Activated CD4-positive, alpha-beta T cell treated with anti-CD3 and anti-CD28 coated beads, Interleukin-2, amount 10 ng/mL, durations not matched to agents 24 days and 14 days (primary cell): ENCODE data around the gene MIA. TPM values are rescaled to one million over a fixed set of nuclear protein-coding genes. Genes with fewer than 3 reads are reported as not detected.
"Not testable (repeated sequence)": the region's sequence is repeated elsewhere in the genome, so short reads cannot be mapped to it uniquely, and the experiment has no call there.

Source experiments
- DNase-seq: peaks from one replicate; pipeline ENCODE4 v3.0.0; 2022
- H3K27ac Mint-ChIP-seq: one replicate; pipeline ENCODE4 v1.8.0; 2022; ENCODE audit warnings: mild to moderate bottlenecking, mixed read lengths
- H3K27me3 Mint-ChIP-seq: one replicate; pipeline ENCODE4 v1.8.0; 2022; ENCODE audit warnings: mixed read lengths
- H3K36me3 Mint-ChIP-seq: one replicate; pipeline ENCODE4 v1.8.0; 2022; ENCODE audit warnings: low read depth, mild to moderate bottlenecking, mixed read lengths
- H3K4me1 Mint-ChIP-seq: one replicate; pipeline ENCODE4 v1.8.0; 2021; ENCODE audit warnings: mixed read lengths
- H3K4me3 Mint-ChIP-seq: one replicate; pipeline ENCODE4 v1.8.0; 2022; ENCODE audit warnings: mild to moderate bottlenecking, moderate library complexity, mixed read lengths
- H3K9me3 Mint-ChIP-seq: one replicate; pipeline ENCODE4 v1.8.0; 2021; ENCODE audit warnings: mixed read lengths
- intact Hi-C: fragments of 100-400 bp; cut with micrococcal nuclease; formaldehyde crosslinking; loops from one replicate; pipeline ENCODE4 v1.15.1; 2023
- total RNA-seq: library from RNA; stranded (reverse); gene quantifications from 2 replicates; pipeline ENCODE4 v1.2.3, GENCODE V29; 2022

Gene MIA
- total RNA-seq, 1 donor from 2014 or later: 0.56 TPM

DNA sequence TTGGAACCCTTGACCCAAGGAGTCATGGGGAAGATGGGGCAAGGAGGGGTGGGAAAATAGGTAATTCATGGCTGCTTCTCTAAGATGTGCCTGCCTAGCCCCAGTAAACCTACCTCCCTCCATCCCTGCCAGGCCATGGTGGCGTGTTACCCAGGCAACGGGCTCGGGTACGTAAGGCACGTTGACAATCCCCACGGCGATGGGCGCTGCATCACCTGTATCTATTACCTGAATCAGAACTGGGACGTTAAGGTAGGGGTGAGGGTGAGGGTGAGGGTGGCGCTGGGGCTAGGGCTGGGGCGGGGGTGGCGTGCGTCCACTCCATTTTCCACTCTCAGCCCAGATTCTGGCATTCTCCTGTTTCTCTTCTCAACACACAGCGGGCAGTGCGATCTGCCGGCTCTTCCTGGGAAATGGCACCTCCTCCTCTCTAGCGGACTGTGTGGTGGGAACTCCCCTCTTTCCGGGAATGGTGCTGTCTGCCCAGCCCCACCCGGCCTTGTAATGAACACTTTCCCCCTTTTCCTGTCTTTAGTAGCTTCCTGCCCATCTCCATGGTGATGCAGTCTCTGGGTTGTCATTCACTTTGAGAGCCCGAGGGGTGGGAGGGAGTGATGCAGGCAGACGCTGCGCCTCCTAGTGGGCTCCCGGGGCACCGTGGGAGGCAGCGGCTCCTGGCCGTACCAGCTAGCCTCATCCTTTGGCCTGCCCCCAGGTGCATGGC is 31.3 kb downstream of the MIA start:
- H3K27me3 Mint-ChIP-seq: peaks cover 3% of the 10 kb centered on the region
- H3K4me3 Mint-ChIP-seq: peak overlapping the region; percentile 77
- H3K4me1 Mint-ChIP-seq: peaks cover 76% of the 10 kb centered on the region
- peak; percentile 94 for DNase-seq
- peaks cover 54% of the 10 kb centered on the region for H3K36me3 Mint-ChIP-seq
- intact Hi-C loops: loop anchor here (1.0 to 2.0 kb wide), 2 partner anchors 56 to 144 kb away; partner anchors contain the start of genes ACTMAP and SNRPA
- H3K27ac Mint-ChIP-seq: peak overlapping the region; percentile 89
- H3K9me3 Mint-ChIP-seq: no peaks in the 10 kb centered on the region

DNA sequence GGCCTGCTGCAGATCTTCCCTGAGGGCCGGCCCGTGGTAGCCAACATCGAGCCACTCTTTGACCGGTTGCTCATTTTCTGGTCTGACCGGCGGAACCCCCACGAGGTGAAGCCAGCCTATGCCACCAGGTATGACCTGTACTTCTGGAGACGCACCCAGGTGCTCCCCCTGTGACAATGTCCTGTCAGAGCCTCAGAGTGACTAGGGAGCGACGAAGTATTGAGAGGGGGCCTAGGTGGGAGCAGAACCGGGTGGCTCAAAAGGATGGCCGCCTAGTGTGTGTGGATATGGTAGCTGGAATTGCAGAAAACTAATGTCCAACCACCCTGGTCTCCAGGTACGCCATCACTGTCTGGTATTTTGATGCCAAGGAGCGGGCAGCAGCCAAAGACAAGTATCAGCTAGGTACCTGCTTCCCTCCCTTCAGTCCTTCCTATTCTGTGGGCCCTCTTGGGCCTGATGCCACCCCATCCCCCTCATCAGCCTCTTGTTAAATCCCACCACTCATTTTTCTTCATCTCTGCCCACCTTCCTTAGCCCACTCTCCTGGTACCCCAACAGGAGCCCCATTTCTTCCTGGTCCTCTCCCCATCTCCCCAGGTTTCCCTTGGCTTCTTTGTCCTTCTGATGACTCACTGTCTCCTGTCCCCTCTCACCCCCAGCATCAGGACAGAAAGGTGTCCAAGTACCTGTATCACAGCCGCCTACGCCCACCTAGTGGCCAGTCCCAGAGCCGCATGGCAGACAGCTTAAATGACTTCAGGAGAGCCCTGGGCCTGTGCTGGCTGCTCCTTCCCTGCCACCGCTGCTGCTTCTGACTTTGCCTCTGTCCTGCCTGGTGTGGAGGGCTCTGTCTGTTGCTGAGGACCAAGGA is 32.1 kb downstream of the MIA start:
- H3K9me3 Mint-ChIP-seq: no peaks in the 10 kb centered on the region
- peak overlapping the region; percentile 89 for H3K27ac Mint-ChIP-seq
- H3K4me1 Mint-ChIP-seq: peaks cover 73% of the 10 kb centered on the region
- H3K4me3 Mint-ChIP-seq: peak overlapping the region; percentile 77
- peaks cover 7% of the 10 kb centered on the region for H3K27me3 Mint-ChIP-seq
- intact Hi-C loops: loop anchor here (2.0 kb wide), 1 partner anchor 57 kb away; the partner anchor contains the start of genes ACTMAP and SNRPA
- DNase-seq: peak; percentile 70
- H3K36me3 Mint-ChIP-seq: peaks cover 46% of the 10 kb centered on the region

DNA sequence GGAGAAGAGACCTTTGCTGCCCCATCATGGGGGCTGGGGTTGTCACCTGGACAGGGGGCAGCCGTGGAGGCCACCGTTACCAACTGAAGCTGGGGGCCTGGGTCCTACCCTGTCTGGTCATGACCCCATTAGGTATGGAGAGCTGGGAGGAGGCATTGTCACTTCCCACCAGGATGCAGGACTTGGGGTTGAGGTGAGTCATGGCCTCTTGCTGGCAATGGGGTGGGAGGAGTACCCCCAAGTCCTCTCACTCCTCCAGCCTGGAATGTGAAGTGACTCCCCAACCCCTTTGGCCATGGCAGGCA is 32.7 kb downstream of the MIA start:
- Mint-ChIP-seq H3K27ac (peak overlapping the region; percentile 78), H3K36me3 (peaks cover 40% of the 10 kb centered on the region)
- no peak for DNase-seq

DNA sequence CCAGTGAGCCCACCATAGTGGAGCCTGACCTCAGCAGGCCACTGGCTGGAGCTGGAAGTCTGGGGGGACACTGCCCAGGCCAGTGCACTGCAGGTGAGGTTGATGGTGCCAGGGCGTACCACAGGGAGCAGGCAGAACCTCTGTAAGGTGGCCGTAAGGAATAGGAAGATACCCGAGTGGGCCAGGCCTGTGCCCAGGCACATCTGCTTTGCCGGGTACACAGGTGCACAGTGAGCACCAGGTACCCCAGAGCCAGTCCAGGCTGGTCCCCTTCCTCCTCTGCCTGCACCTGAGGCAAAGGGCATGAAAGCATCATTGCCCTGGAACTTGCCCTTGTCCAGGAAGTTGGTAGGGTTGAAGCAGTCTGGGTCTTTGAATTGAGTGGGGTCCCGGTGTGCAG is 33.2 kb downstream of the MIA start:
- no peak overlapping the region for H3K4me3 Mint-ChIP-seq
- intact Hi-C loops: no loop called here
- H3K27ac Mint-ChIP-seq: no peak overlapping the region
- H3K27me3 Mint-ChIP-seq: peaks cover 12% of the 10 kb centered on the region
- H3K4me1 Mint-ChIP-seq: peaks cover 63% of the 10 kb centered on the region
- no peaks in the 10 kb centered on the region for H3K9me3 Mint-ChIP-seq
- no peak for DNase-seq
- H3K36me3 Mint-ChIP-seq: peaks cover 39% of the 10 kb centered on the region

More for the DNA sequence above, 32.7 kb downstream of the MIA start:
- H3K4me3 Mint-ChIP-seq: peak overlapping the region; percentile 57
- peaks cover 12% of the 10 kb centered on the region for H3K27me3 Mint-ChIP-seq
- peaks cover 69% of the 10 kb centered on the region for H3K4me1 Mint-ChIP-seq
- intact Hi-C loops: no loop called here
- no peaks in the 10 kb centered on the region for H3K9me3 Mint-ChIP-seq

DNA sequence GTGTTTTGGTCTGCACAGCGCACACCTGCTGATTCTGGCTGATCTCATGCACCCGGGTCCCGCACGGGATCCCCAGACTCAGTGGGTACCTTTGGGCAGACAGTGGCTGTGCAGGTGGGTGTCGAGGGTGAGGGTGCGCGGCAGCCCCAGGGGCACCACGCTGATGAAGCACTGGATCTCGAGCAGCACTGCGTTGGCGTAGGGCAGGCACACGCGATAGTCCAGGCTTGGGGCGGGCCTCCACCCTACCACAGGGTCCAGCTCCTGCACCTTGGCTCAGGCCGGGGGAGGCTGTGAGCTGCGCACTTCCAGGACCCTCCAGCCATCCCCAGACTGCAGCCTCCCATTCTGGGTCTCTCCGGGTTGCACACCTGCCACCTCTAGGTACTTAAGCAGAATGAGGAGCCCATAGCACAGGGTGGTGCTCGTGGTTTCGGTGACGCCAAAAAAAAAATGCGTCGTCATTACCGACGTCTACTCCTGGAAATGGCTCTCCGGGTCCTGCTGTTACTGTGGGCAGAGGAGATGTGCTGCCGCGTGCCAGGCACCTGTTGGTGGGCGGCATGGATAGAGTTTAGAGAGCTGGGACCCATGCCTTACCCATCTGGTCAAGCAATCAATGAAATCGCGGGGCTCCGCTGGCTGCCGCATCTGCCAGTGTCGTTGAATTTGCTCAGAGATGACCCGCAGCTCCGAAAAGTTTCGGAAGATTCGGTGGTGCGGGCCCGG is 34.2 kb downstream of the MIA start:
- Mint-ChIP-seq H3K9me3 (no peaks in the 10 kb centered on the region), H3K4me3 (peak overlapping the region; percentile 48), H3K36me3 (peaks cover 32% of the 10 kb centered on the region), H3K27ac (no peak overlapping the region), H3K4me1 (peaks cover 57% of the 10 kb centered on the region), H3K27me3 (peaks cover 21% of the 10 kb centered on the region)
- intact Hi-C loops: no loop called here
- DNase-seq: no peak

DNA sequence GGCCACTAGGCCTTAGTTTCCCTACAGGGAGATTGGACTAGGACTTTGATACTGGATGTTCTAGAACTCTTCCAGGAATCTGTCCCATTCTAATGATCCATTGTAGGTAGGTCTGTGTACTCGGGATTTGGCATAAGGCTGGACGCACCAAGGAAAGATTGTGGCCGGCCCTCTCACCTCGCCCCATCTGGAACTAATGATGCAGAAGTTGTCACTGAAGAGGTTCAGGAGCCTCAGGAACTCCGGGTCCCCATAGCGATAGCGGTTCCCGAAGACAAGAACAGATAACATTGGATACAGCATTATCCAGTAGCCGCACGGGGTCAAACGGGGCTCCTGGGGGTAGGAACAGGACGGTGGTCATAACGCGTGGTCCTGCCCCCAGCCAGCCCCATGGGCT is 34.8 kb downstream of the MIA start:
- Mint-ChIP-seq H3K4me3 (peak overlapping the region; percentile 48), H3K27me3 (peaks cover 26% of the 10 kb centered on the region), H3K36me3 (peaks cover 27% of the 10 kb centered on the region), H3K27ac (no peak overlapping the region), H3K4me1 (peaks cover 50% of the 10 kb centered on the region), H3K9me3 (no peaks in the 10 kb centered on the region)
- intact Hi-C loops: no loop called here
- no peak for DNase-seq

DNA sequence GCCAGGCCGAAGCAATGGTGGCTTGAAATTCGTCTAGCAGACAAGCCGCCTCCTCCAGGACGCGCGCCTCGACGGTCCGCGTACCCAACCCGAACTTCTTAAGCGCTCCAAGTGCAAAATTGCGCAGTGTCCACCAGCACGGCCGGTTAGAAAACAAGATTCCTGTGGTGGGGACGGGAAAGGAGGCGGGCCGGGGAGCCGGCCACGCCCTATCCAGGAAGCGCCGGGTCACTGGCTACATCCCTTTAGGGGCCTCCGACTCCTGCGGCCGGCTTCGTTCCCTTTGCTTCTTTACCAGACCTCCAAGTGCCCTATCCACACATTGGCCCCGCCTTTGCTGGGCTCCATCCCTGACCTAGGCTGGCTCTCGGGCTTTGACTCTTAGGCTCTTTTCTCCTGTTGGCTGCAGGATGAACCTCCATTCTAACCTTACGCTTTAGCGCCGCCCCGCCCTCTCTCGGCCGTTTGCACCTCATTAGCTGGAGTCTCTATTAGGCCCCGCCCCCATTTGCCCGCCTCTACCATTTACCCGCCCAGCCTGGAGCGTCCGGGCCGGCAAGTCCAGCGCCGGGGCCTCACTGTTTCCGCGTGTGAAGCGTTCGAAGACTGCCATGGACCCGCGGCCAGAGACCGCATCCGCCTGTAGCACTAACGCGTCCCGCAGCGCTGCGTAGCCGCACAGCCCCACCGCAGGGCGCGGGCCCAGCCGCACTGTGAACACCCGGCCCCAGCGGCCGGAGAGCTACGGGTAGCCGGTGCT is 35.5 kb downstream of the MIA start:
- peak; percentile 90 for DNase-seq
- intact Hi-C loops, H3K9me3 Mint-ChIP-seq: not testable (repeated sequence)
- Mint-ChIP-seq H3K36me3 (peaks cover 27% of the 10 kb centered on the region), H3K27ac (peak overlapping the region; percentile 82), H3K27me3 (peaks cover 27% of the 10 kb centered on the region), H3K4me3 (peak overlapping the region; percentile 96), H3K4me1 (peaks cover 44% of the 10 kb centered on the region)

DNA sequence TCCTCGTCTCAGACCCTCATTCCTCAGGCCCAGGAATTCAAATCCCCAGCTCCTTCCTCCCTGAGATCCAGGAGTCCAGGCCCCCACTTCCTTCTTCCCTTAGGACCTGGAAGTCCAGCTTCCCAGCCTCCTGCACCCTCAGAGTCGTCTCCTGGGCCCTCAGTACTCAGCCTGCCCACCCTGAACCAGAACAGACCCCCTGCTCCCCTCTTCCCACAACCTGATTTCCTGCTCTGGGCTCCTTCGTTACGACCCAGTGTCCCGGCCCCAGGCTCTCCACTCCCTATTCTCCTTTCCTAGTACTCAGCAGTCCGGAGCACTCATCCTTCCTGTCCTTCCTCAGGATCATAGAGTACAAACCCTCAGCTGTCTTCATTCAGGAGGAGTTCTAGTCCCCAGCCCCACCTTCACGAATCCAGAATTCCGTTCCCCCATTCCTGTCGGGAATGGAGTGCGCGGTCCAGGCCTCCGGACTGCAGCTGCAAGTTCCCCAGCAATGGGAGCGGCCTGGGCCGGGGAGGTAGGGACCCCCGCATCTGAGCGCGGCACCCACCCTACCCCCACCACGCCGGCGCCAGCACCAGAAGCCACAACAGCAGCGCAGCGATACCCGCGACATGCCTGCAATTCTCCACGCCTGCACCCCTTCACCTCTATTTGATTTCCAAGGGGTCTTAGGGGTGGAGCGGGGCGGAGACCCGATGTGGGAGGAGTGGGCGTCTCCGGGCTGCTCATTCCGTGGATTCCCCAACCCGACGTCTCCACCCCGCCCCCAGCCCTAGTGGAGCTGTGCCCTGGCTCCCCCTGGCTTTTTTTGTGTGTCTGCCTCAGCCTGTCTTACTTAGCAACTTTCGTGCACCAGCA is 36.4 kb downstream of the MIA start:
- H3K36me3 Mint-ChIP-seq: peaks cover 26% of the 10 kb centered on the region
- peaks cover 30% of the 10 kb centered on the region for H3K27me3 Mint-ChIP-seq
- no peaks in the 10 kb centered on the region for H3K9me3 Mint-ChIP-seq
- peak overlapping the region; percentile 65 for H3K27ac Mint-ChIP-seq
- peak; percentile 67 for DNase-seq
- H3K4me1 Mint-ChIP-seq: peaks cover 37% of the 10 kb centered on the region
- H3K4me3 Mint-ChIP-seq: peak overlapping the region; percentile 96
- intact Hi-C loops: no loop called here

DNA sequence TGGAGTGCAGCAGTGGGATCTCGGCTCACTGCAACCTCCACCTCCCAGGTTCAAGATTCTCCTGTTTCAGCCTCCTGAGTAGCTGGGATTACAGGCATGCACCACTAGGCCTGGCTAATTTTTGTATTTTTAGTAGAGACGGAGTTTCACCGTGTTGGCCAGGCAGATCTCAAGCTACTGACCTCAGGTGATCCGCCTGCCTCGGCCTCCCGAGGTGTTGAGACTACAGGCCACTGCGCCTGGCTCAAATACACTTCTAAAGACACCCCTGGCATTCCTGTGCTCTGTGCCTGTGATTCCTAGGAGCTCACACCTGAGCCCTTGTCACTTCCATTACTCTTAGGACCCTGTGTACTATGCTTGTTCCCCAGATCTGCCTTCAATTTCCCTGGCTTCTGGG is 37.2 kb downstream of the MIA start:
- H3K27ac Mint-ChIP-seq, H3K9me3 Mint-ChIP-seq, intact Hi-C loops, DNase-seq: not testable (repeated sequence)
- Mint-ChIP-seq H3K4me1 (peaks cover 29% of the 10 kb centered on the region), H3K27me3 (peaks cover 30% of the 10 kb centered on the region), H3K4me3 (peak overlapping the region; percentile 96), H3K36me3 (peaks cover 19% of the 10 kb centered on the region)

DNA sequence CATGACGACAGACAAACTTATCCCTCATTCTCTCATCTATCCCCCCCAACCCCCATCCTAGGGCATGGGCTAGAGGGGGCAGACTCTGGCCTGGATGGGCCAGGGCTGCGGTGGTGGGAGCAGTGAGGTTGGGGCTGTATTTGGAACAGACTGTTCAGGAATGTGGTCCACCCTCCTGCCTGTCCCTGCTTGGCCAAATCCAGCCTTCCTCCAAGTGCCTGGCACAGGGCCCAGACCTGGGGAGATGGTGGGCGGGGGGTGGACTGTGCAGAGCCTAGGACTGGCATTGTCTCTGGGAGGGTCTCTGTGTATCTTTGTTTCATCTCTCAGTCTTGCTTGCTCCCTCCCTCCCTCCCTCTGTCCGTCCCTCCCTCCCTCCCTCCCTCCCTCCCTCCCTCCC is 37.9 kb downstream of the MIA start:
- H3K4me3 Mint-ChIP-seq: no peak overlapping the region
- H3K27me3 Mint-ChIP-seq: peaks cover 31% of the 10 kb centered on the region
- peaks cover 27% of the 10 kb centered on the region for H3K4me1 Mint-ChIP-seq
- no peak for DNase-seq
- intact Hi-C loops: no loop called here
- no peaks in the 10 kb centered on the region for H3K9me3 Mint-ChIP-seq
- H3K36me3 Mint-ChIP-seq: peaks cover 14% of the 10 kb centered on the region
- H3K27ac Mint-ChIP-seq: no peak overlapping the region

DNA sequence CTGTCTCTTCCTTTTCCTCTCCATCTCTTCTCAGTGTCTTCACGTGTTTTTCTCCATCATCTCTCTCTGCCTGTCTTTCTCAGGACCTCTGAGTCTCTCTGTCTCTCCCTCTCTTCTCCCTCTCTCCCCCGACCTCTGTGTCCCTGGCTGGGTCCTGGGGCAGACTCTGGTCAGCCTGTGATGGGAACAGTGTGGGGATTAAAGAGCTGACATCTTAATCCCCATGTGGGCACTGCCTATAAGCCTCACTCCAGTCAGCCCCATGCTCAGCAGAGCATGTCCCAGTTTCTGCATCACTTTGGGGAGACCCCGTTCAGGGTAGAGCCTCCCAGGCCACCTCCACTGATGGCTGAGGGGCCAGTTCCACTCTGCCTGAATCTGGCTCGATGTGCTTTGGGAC is 39.9 kb downstream of the MIA start:
- intact Hi-C loops: no loop called here

DNA sequence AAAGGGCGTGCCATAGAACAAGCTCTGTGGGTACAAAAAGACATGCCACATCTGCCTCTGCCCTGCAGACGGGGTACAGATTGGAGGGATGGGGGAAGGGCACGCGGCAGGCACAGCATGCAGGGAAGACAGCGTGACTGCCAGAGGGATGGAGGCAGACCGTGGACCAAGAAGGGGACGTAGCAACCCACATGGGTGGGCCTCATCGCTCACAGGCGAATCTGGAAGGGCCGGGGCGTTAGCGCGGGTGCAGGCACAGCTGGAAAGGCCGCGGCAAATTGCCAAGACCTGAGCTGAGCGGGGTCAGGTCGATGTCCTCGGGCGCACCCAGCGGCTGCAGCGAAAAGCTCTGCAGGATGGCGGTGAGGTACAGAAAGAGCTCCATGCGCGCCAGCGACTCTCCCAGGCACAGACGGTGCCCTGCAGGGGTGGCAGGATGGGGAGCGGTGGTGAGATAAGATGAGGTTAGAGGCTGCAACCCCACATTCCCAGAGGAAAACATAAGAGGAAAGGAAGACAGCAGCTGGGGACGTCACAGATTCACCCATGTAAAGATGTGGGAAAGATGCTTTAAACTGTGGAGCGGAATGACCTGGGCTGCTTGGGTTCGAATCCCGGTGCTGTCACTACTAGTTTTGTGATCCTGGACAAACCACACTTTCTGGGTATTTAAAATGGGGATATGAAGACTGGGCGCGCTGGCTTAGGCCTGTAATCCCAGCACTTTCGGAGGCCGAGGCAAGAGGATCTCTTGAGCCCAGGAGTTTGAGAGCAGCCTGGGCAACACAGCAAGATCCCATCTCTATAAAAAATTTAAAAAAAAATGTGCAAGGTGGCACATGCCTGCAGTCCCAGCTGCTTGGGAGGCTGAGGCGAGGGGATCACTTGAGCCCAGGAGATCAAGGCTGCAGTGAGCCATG is 43.4 kb downstream of the MIA start:
- peak overlapping the region; percentile 70 for H3K4me3 Mint-ChIP-seq
- H3K9me3 Mint-ChIP-seq, H3K36me3 Mint-ChIP-seq: not testable (repeated sequence)
- H3K4me1 Mint-ChIP-seq: peaks cover 19% of the 10 kb centered on the region
- intact Hi-C loops: loop anchor here (1.0 kb wide), 1 partner anchor 156 kb away; no protein-coding TSS in a partner anchor
- H3K27me3 Mint-ChIP-seq: peaks cover 17% of the 10 kb centered on the region
- peak; percentile 90 for DNase-seq
- peak overlapping the region; percentile 68 for H3K27ac Mint-ChIP-seq

More for the DNA sequence above, 39.9 kb downstream of the MIA start:
- H3K4me1 Mint-ChIP-seq: peaks cover 34% of the 10 kb centered on the region
- H3K9me3 Mint-ChIP-seq: no peaks in the 10 kb centered on the region
- H3K4me3 Mint-ChIP-seq: no peak overlapping the region
- peaks cover 31% of the 10 kb centered on the region for H3K27me3 Mint-ChIP-seq
- H3K27ac Mint-ChIP-seq: no peak overlapping the region
- DNase-seq: no peak
- H3K36me3 Mint-ChIP-seq: peaks cover 4% of the 10 kb centered on the region
